Endometrial microvascular endothelial cells (primary cell): ENCODE measurements around the gene RPL11. TPM values are rescaled to one million over a fixed set of nuclear protein-coding genes. Genes with fewer than 3 reads are reported as not detected.
"Not testable (repeated sequence)": the region's sequence is repeated elsewhere in the genome, so short reads cannot be mapped to it uniquely, and the experiment has no call there.

Source experiments
- in situ Hi-C: cut with HindIII; loops from 2 replicates; pipeline ENCODE4 v1.10.0; 2017; ENCODE audit warnings: low sequenced_read_pairs, low pct_unique_long_range_greater_than_20kb; ENCODE audit errors: inconsistent ontology term
- total RNA-seq: library from RNA; depleted of rRNA; stranded (reverse); fragments of >200 nt; gene quantifications from one replicate; pipeline ENCODE4 v1.2.3, GENCODE V29; 2015; ENCODE audit errors: inconsistent ontology term

RPL11 gene
- total RNA-seq, 1 donor from 2014 or later: 642 TPM

GRCh38 chr1:23720256-23720995, 28.8 kb downstream of the RPL11 start:
- in situ Hi-C loops: no loop called here

DNA sequence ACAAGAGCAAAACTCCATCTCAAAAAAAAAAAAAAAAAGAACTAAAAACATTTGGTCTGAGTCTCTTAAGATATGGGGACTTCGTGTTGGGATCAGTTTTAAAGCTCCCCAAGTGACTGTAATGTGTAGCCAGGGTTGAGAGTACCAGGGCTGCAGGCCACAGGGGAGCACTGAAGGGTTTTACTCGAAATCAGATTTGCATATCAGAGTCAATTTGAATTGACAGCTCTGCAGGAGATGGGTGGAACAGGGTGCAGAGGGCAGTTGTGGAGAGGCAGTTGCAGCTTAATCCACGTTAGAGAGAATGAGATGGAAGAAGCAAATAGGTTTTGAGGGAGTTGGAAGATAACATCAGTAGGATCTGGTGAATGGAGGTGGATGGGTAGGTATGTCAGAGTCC, 31.0 kb downstream of the RPL11 start:
- in situ Hi-C loops: no loop called here

DNA sequence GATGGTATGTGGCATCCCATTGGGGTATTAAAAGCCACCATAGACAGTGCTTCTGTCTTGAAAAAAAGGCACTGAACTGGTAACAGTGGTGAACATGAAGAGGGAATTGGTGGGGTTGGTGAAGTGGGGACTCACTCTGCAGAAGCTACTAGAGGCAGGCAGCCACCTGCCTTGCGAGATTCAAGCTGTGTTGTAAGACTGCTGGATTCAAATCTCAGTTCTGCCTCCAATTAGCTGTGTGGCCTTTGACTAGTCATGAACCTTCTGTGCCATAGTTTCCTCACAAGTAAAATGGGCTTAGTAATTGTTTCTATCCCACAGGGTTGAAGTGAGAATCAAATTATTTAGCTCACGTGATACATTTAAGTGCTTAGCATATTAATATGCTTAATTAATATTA, 35.1 kb downstream of the RPL11 start:
- in situ Hi-C loops: no loop called here

DNA sequence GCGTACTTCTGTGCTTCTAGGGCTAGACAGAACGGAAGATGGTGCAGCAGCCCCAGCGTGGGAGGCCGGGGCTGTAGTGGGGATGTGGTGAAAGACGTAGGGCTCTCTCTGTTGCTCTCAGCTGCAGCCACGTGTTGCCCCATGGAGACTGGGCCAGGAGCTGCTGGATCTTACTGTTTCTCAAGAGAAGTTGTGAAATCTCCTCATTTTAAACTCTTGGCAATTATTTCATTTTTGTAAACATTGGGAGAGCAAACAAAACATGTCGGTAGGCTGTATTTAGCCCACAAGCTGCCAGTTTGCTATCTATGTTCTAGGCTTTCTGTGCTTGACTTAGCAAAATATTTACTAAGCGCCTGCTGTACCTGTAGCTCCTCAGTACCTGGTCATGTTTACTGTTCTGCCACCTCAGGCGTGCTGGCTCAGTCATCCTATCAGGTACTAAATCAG, 35.8 kb downstream of the RPL11 start:
- in situ Hi-C loops: no loop called here

- in situ Hi-C loops: no loop called here
Measured at GRCh38 chr1:23732363-23733224, 41.0 kb downstream of the RPL11 start.

GRCh38 chr1:23733281-23733680, 41.7 kb downstream of the RPL11 start:
- in situ Hi-C loops: not testable (repeated sequence)

GRCh38 chr1:23736437-23737134, 45.0 kb downstream of the RPL11 start:
- in situ Hi-C loops: no loop called here

DNA sequence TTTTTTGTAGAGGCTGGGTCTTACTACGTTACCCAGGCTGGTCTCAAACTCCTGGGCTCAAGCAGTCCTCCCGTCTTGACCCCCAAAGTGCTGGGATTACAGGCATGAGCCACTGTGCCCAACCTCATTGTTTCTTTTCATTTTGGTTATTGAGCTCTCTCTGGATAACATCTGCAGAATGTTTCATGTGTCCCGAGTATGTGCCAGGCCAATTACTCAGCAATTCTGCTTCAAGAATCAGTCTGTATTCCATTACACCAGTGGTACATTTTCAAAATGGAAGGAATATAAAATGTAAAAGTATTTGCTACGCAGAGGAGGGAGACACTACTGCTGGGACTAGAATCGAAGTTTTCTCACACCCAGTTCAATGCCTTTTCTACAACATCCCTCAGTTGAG, 50.0 kb downstream of the RPL11 start:
- in situ Hi-C loops: no loop called here

DNA sequence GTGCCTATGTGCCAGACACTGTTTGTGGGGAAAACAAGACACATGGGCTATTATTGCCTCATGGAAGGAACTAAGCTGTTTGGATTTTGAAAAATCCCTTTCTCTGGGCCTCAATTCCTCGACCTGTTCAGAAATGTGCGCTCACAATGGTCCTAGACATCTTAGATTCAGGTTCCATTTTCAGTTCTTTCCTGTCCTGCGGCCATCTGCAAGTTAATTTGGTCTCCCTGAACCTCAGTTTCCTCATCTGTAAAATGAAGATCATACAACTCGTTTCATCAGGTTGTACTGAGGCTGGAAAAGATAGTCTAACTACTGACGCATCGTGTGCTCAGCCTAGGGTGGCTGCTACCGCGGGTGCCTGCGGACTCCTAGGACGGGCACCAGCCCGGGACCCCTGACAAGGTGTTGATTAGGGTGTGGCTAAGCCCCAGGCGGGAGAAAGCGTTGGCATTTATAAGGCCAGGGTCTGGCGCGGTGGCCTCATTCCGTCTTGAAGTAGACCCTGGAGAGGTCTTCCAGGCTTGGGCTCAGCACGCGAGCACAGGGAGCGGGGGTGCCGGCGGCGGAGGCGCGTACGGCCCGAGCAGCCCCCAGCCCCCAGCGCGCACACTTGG, 51.2 kb downstream of the RPL11 start:
- in situ Hi-C loops: no loop called here

GRCh38 chr1:23743287-23744152, 51.9 kb downstream of the RPL11 start, which contains the start of gene ELOA:
TSS of gene ELOA (plus strand) at chr1:23743471. CDS start at chr1:23743504, 33 bp downstream.
- in situ Hi-C loops: no loop called here

DNA sequence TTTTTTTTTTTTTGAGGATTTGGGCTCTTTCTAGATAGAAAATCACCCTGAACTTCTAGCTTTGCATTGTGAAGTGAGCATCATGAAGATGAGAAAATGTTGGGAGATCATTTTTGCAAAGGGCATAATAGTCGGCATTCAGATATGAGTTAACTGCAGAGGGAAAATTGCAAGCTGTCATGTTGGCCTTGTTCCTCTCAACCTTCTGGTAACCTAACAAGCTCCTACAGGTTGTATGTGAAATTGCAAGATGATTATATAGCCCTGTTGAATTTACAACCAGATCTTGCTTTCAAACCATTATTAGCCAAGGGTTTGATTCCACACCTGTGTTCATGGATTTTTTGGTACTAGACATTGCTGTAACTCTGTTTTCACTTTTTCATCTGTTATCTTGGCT, 53.9 kb downstream of the RPL11 start:
- in situ Hi-C loops: no loop called here

Other genes starting within 250 kb of the RPL11 start
- 3.2 TPM for gene ASAP3, start 207.6 kb upstream of the RPL11 start, total RNA-seq
- gene E2F2, start 160.6 kb upstream of the RPL11 start, total RNA-seq: 2.1 TPM
- gene ID3, start 132.3 kb upstream of the RPL11 start, total RNA-seq: 302 TPM
- gene ELOA, start 51.7 kb downstream of the RPL11 start, total RNA-seq: 32.5 TPM
- gene PITHD1, start 86.6 kb downstream of the RPL11 start, total RNA-seq: 57.3 TPM
- gene LYPLA2, start 99.3 kb downstream of the RPL11 start, total RNA-seq: 167 TPM
- gene GALE, start 108.9 kb downstream of the RPL11 start, total RNA-seq: 86.0 TPM
- 33.5 TPM for gene HMGCL, start 133.6 kb downstream of the RPL11 start, total RNA-seq
- gene FUCA1, start 176.5 kb downstream of the RPL11 start, total RNA-seq: 9.7 TPM
- not detected for gene CNR2, start 221.6 kb downstream of the RPL11 start, total RNA-seq